Measurements from ENCODE around the gene DPH1. TPM values are rescaled to one million over a fixed set of nuclear protein-coding genes. Genes with fewer than 3 reads are reported as not detected.
A peak's percentile ranks its signal among the peaks of the same experiment; 100 is the strongest.
"Not testable (repeated sequence)": the region's sequence is repeated elsewhere in the genome, so short reads cannot be mapped to it uniquely, and the experiment has no call there.

DPH1 gene
- total RNA-seq (21.3 and 23.1 TPM in 2 replicates), polyA plus RNA-seq (28.5 and 31.3 TPM in 2 replicates), polyA minus RNA-seq (ENCODE audit: low replicate concordance) (194 and 205 TPM in 2 replicates)
- 33.4 and 34.1 TPM in 2 replicates for polyA plus RNA-seq (2012)

GRCh38 chr17:2029911-2030778, at the start of gene DPH1:
TSS of gene DPH1 (plus strand) at chr17:2030153. CDS start at chr17:2030170, 17 bp downstream.
- H3K9me3 ChIP-seq (ENCODE audit: control insufficient read depth, insufficient read depth, low read depth, low read length), result no peaks in the 10 kb centered on the region
- H3K79me2 ChIP-seq (ENCODE audit: control insufficient read depth, insufficient read depth, low read length), result peaks cover 6% of the 10 kb centered on the region
- peaks cover 28% of the 10 kb centered on the region for H3K4me1 ChIP-seq (ENCODE audit: control insufficient read depth, extremely low read depth, insufficient read depth, low read length)
- H3K27ac ChIP-seq (ENCODE audit: insufficient read depth, low read length), result peak within 1 kb of the TSS; percentile 82
- TF ChIP-seq CTCF (conservative IDR thresholded peaks at IDR 0.05 in 1 of 2, IDR thresholded peaks at IDR 0.05 in 1 of 2; ENCODE audit: low read depth in 1 of 2, low read length in 2 of 2), result no peak
- no peak for TF ChIP-seq EZH2 (IDR thresholded peaks at IDR 0.05; ENCODE audit: low read length, missing control alignments)
- H3K4me2 ChIP-seq (ENCODE audit: extremely low read depth, insufficient read depth, low read length), result peak within 1 kb of the TSS; percentile 98
- H2AFZ ChIP-seq (ENCODE audit: low read length), result peak within 1 kb of the TSS; percentile 70
- H3K27me3 ChIP-seq (ENCODE audit: control insufficient read depth, insufficient read depth, low read length), result no peaks in the 10 kb centered on the region
- peak within 1 kb of the TSS; percentile 87 for H3K9ac ChIP-seq (ENCODE audit: insufficient read depth, low read length)
- no peaks in the 10 kb centered on the region for H4K20me1 ChIP-seq (ENCODE audit: control insufficient read depth, extremely low read depth, insufficient read depth, low read length)
- peak within 1 kb of the TSS; percentile 83 to 98 (median 96) for H3K4me3 ChIP-seq (replicated peaks in 1 of 4; ENCODE audit: control extremely low read depth in 1 of 4, insufficient read depth in 1 of 4, low read depth in 3 of 4, low read length in 4 of 4)
- no peaks in the 10 kb centered on the region for H3K36me3 ChIP-seq (ENCODE audit: control insufficient read depth, insufficient read depth, low read length)
- peak; percentile 90 to 91 for DNase-seq (ENCODE audit: low read depth in 2 of 2)

- TF ChIP-seq EZH2 (IDR thresholded peaks at IDR 0.05; ENCODE audit: low read length, missing control alignments) (no peak), CTCF (conservative IDR thresholded peaks at IDR 0.05 in 1 of 2, IDR thresholded peaks at IDR 0.05 in 1 of 2; ENCODE audit: low read depth in 1 of 2, low read length in 2 of 2) (no peak)
- Histone ChIP-seq H4K20me1 (ENCODE audit: control insufficient read depth, extremely low read depth, insufficient read depth, low read length) (no peaks in the 10 kb centered on the region), H3K4me1 (ENCODE audit: control insufficient read depth, extremely low read depth, insufficient read depth, low read length) (no peaks in the 10 kb centered on the region), H3K27me3 (ENCODE audit: control insufficient read depth, insufficient read depth, low read length) (peaks cover 20% of the 10 kb centered on the region), H2AFZ (ENCODE audit: low read length) (no peak overlapping the region), H3K27ac (ENCODE audit: insufficient read depth, low read length) (no peak overlapping the region), H3K4me2 (ENCODE audit: extremely low read depth, insufficient read depth, low read length) (no peak overlapping the region), H3K36me3 (ENCODE audit: control insufficient read depth, insufficient read depth, low read length) (no peaks in the 10 kb centered on the region), H3K9me3 (ENCODE audit: control insufficient read depth, insufficient read depth, low read depth, low read length) (no peaks in the 10 kb centered on the region), H3K79me2 (ENCODE audit: control insufficient read depth, insufficient read depth, low read length) (no peaks in the 10 kb centered on the region), H3K9ac (ENCODE audit: insufficient read depth, low read length) (no peak overlapping the region), H3K4me3 (replicated peaks in 1 of 4; ENCODE audit: control extremely low read depth in 1 of 4, insufficient read depth in 1 of 4, low read depth in 3 of 4, low read length in 4 of 4) (no peak overlapping the region)
- no peak for DNase-seq (ENCODE audit: low read depth in 2 of 2)
Measured at GRCh38 chr17:1980665-1981250, 49.2 kb upstream of the DPH1 start.

GRCh38 chr17:1982793-1983366, 47.1 kb upstream of the DPH1 start:
- not testable (repeated sequence) for H3K4me2 ChIP-seq (ENCODE audit: extremely low read depth, insufficient read depth, low read length); H3K27me3 ChIP-seq (ENCODE audit: control insufficient read depth, insufficient read depth, low read length); H3K9me3 ChIP-seq (ENCODE audit: control insufficient read depth, insufficient read depth, low read depth, low read length); H3K79me2 ChIP-seq (ENCODE audit: control insufficient read depth, insufficient read depth, low read length); DNase-seq (ENCODE audit: low read depth in 2 of 2); H3K4me1 ChIP-seq (ENCODE audit: control insufficient read depth, extremely low read depth, insufficient read depth, low read length); H3K36me3 ChIP-seq (ENCODE audit: control insufficient read depth, insufficient read depth, low read length); H4K20me1 ChIP-seq (ENCODE audit: control insufficient read depth, extremely low read depth, insufficient read depth, low read length); H2AFZ ChIP-seq (ENCODE audit: low read length); H3K27ac ChIP-seq (ENCODE audit: insufficient read depth, low read length); H3K9ac ChIP-seq (ENCODE audit: insufficient read depth, low read length); H3K4me3 ChIP-seq (replicated peaks in 1 of 4; ENCODE audit: control extremely low read depth in 1 of 4, insufficient read depth in 1 of 4, low read depth in 3 of 4, low read length in 4 of 4)

Data from fibroblast of lung (primary cell).